OCI-M2 (cell line): Measurements from ENCODE around the gene PDCD1.
"Not testable (repeated sequence)": the region's sequence is repeated elsewhere in the genome, so short reads cannot be mapped to it uniquely, and the experiment has no call there.

Source experiments
- DNase-seq: peaks from one replicate; lab custom pipeline; 2025; ENCODE audit not compliant: unreplicated experiment; lab: John Stamatoyannopoulos, UW

Gene PDCD1

DNA sequence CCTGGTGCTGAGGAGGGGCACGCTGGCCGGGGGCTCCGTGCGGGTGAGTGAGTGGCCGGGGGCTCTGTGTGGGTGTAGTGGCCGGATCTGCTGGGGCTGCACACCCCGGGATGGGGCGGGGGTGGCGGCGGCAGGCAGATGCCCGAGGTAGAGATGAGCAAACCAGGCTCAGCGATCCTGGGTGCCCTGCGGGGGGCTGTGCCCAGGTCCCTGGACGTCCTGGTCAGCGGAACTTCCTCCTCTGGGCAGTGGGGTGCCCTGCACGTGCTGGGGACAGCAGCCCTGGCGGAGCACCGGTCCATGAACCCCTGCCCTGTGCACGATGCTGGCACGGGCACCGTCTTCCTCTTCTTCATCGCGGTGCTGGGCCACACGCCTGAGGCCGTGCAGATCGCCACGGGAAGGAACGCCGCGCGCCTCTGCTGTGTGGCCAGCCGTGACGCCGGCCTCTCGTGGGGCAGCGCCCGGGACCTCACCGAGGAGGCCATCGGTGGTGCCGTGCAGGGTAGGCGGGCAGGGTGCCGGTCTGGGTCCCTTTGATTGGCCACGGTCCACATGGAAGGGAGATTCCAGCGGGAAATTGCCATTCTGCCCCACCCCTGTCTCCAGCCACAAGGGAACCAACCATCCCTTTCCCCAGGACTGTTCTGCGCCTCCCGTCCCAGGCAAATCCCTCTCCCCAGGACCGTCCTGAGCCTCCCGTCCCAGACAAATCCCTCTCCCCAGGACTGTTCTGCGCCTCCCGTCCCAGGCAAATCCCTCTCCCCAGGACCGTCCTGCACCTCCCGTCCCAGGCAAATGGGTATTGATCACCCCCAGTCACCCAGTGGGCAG, 43.8 kb downstream of the PDCD1 start:
- DNase-seq, result no peak

GRCh38 chr2:241814393-241814642, 44.4 kb downstream of the PDCD1 start:
- DNase-seq, result no peak

DNA sequence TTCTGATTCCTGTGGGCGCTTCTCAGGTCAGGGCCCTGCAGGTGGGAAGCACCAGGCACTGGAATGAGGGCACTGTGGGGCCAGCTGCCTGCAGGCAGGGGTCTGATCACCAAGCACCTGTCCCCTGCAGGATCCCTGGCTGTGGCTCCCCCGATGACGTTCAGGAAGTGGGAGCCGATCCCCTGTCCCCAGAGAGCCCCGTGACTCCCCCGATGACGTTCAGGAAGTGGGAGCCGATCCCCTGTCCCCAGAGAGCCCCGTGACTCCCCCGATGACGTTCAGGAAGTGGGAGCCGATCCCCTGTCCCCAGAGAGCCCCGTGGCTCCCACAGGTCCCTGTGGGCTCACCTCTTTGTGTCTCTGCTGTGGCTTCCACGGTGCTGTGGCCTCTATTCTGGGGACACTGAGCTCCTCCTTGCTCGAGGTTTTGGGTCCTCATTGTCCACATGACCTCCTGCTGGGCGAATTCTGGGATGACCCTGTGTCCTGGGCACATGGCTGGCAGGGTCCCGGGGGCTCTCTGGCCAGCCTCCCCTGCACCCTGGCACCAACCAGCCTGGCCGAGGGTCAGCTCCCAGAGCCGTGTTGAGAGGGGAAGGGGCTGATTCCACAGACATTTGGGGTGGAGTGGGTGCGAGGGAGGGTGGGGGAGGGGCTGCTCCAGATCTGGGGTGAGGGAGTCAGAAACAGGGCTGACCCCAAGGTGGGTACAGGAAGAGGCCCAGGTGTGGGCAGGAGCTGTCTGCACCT, 44.9 kb downstream of the PDCD1 start:
- DNase-seq, result no peak

GRCh38 chr2:241812730-241813643, 45.7 kb downstream of the PDCD1 start:
- no peak for DNase-seq

DNA sequence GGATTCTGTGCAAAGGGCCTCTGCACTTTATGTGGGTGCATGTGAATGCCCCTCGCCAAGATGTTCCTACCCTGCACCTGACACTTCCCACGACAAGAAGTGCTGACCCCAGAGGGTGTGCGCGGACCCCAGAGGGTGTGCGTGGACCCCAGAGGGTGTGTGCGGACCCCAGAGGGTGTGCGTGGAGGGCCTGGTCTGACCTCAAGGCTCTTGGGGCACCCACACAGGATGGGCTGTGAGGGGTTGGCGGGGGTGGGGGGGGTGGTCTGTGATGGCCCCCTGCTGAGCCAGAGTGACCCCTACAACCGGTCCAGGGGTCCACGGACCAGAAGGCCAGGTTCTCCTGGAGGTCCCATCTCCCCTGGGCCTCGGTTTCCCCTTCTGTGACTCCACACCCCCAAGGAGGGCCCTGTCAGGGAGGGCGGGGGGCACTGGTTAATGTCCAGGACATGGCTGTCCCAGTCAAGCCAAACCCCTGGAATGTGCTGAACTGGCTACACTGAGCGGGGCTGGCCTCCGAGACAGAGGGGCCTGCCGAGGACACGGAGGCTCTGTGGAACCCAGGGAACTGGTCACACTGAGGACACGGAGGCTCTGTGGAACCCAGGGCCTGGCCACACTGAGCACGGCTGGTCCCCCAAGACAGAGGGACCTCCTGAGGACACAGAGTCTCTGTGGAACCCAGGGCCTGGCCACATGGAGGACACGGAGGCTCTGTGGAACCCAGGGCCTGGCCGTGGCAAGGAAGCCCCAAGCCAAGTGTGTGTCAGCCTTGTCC, 46.6 kb downstream of the PDCD1 start:
- no peak for DNase-seq

DNA sequence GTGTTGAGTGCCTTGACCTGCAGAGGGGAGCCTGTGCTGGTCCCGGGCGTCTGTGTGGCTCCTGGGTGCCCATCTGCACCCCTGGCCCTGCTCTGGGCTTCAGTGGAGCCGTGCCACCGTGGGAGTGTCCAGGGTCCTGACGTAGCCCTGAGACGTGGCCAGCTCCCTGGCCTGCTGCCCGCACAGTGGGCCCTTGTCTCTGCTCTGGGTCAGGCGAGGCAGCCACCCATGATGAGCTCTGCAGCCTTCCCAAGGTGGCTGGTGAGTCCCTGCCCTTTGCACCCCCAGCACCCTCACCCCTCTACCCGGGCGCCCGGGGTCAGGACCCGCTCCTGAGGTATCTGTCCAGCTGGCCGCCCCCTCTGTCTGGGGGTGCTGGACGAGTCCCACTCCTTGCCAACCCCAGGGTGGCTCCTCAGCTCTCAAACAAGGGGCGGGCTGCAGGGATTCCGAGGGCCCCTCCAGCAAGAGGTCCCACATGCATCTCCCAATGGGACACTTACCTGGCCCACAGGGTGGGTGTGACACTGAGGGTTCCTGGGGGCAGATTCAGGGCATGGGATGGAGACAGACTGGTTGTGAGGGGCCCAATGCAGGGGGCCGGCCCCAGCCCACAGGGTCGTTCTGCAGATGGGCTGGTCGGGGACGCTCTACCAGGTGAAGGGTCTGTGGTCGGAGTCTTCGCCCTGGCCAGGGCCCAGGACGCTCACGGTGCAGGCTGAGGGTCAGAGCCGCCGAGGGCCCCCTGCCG, 47.3 kb downstream of the PDCD1 start:
- no peak for DNase-seq

DNA sequence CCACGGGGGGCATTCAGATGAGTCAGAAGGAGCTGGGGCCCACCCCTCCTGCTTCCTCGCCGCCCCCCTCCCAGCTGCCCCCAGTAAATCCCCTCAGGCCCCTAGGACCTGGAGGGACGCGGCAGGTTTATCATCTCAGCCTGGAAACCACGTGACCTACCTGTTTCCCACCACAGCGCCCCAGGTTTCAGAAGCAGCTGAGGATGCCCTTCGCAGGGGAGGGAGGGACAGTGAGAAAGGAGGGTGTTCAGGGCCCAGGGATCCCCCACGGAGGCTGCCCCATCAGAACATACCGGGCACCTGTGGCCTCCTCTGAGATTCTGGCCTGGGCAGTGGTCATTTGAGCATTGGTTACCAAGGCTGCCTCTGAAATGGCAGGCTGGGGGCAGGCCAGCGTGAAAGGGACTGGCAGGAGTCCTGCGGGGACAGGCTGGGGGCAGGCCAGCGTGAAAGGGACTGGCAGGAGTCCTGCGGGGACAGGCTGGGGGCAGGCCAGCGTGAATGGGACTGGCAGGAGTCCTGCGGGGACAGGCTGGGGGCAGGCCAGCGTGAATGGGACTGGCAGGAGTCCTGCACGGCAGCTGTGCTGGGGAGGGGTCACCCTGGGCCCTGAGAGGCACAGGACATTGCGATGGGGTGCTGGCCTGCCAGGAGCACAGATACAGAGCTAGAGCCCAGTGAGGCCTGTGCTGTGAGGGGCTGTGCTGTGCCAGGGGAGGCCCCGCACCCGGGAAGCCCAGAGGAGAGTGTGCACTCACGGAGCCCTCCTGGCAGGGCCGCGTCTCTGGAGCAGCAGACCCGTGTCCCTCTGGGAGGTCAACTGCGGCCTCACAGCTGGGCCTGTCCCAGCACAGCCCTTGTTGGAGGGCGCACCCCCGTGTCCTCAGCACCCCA, 48.1 kb downstream of the PDCD1 start:
- no peak for DNase-seq

DNA sequence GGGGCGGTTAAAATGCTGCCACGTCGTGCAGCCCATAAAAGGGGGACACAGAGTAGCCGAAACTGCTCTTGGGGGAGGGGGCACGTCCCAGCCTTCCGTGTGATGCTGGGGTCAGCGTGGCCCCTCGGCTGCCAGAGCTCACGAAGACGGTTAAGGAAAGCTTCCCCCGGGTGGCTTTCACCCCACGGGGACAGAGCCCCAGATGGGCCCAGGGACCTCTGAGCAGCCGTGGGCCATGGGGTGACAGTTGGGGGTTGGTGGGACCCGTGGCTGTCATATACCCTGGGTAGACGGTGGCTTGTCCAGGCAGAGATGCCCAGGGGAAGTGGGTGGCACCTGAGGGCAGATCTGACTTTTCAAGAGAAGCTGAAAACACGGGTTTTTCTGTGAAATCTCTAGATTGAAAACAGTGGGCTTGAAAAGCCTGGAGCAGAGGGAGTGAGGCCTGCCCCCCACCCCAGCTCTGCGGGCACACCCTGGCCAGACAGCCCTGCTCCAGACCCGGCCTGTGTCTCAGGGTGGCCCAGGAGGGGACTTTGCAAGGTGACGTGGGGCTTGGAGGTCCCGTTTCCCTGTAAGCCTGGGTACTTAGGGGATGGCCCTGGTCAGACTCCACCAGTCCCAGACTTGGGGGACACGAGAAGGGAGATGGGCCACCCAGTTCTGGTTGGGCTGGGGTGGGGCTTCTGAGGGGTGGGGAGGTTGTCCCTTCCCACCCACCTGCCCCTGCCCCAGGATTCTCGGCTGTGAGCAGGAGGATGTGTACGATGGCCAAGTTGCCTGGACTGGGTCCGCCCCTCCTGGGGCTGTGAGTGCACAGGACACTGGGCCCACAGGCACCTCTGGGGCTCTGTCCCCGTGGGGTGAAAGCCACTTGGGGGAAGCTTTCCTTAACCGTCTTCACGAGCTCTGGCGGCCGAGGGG, 49.0 kb downstream of the PDCD1 start:
- no peak for DNase-seq

DNA sequence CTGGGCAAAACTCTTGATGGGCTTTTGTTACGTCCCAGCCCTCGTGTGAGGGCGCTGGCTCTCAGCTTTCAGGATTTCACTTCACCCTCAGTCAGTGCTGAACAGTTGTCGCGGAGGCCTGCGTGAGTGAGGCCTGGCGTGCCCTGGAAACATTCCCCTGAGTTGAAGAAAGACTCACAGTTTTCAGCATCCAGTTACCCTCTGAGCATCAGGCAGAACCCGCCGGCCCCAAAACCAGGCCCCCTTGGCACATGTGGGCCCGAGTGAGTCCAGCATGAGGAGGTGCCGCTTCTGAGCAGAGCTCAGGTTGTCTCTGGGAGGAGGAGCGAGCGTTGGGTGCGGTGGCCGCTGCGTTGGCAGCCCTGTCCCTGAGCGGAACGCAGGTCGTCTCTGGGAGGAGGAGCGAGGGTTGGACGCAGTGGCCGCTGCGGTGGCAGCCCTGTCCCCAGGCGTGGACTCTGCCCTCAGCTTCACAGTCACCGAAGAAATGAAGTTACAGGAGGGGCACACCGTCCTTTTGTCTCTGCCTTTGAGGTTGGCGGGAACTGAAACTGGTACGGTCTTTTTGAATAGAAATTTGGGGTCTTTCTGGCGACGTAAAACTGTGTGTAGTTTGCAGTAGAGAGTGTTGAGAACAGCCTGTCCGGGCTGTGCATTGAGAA, 49.8 kb downstream of the PDCD1 start, which contains the start of gene NEU4:
Gene NEU4, plus strand, starts transcription at position 473 of the 662 bp plus-strand sequence. CDS start 5,292 bp downstream, outside the sequence.
- DNase-seq, result no peak

DNA sequence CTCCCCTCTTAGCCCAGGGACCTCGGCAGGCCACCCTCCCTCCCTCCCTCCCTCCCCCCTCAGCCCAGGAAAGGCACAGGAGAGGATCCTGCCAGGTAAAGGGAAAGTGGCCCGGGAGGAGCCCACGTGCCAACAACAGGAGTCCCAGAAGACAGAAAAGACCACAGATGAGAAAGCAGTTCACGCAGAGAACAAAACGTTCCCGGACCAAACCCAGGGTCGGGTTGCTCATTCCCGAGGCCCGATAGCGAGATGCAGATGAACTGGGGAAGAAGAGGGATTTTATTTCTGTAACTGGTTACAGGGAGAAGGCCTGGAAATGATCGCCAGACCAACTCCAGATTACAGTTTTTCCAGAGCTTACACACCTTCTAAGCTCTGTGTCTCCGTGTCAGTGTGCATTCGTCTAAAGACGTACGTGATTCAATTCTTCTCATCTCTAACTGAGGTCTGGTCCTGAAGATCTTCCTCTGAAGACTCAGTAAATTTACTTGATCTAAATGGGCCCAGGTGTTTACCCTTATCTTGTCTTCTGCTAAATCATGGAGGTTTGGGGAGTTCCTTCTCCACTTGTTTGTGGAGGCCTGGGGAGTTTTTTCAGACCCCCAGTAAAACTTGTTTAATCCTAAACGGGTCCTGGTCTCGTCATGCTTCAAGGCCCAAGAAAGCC, 50.5 kb downstream of the PDCD1 start:
- no peak for DNase-seq

- not testable (repeated sequence) for DNase-seq
Observed at GRCh38 chr2:241806217-241806616, 52.5 kb downstream of the PDCD1 start.

DNA sequence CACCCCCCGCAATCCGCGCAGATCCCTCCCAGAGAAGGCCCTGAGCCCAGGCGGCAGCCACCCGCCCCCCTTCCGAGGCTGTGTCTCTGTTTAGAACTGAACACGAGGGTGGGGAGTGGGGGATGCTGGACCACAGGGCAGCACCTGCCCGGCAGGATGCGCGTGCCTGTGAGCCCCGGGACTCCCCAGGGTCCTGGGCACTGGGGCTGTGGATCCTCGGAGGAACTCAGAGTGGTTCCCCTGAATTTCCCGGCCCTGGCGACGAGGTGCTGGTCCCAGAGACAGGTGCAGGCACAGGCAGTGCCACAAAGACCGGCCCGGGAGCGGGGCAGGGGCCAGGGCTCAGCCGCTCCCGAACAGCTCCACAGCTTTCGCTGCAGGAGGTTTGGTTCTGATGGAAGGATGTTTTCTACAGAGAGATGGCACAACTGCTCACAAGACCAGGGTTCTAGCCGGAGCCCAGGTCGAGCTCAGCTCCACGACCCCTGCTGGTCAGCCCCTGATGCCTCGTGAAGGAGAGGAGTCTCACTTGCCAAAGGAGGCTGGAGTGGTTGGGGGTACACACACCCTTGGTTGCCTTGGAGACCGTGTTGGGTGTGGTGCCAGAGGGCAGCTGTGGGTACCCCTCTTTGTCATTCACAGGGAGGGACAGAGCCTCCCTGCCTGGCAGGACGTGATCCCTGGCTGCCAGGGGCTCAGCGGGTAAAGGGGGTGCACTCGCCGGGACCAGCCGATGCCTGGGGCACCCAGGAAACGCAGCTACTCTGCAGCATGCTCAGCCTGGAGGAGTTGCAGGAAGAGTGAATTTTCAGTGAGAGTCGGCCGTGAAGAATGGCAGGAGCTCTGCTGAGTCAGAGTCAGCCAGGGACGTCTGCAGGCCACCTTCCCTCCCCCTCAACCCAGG, 54.1 kb downstream of the PDCD1 start:
- DNase-seq, result no peak

DNA sequence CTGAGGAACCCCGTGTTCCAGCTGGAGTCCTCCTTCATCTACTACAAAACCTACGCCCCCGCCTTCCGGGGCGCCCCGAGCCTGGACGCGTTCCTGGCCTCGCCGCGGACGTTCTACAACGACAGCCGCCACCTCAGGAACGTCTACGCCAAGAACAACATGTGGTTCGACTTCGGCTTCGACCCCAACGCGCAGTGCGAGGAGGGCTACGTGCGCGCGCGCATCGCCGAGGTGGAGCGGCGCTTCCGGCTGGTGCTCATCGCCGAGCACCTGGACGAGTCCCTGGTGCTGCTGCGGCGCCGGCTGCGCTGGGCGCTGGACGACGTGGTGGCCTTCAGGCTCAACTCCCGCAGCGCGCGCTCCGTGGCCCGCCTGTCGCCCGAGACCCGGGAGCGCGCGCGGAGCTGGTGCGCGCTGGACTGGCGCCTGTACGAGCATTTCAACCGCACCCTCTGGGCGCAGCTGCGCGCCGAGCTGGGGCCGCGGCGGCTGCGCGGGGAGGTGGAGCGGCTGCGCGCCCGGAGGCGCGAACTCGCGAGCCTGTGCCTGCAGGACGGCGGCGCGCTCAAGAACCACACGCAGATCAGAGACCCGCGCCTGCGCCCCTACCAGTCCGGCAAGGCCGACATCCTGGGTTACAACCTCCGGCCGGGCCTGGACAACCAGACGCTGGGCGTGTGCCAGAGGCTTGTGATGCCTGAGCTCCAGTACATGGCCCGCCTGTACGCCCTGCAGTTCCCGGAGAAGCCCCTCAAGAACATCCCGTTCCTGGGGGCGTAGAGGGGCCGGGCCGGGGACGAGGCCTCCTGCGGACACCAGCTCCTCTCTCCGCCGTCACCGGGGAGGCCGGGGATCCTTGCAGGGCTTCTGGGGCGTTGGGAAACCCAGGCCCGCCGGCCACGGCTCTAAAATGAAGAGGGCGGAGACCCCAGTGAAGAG, 55.0 kb downstream of the PDCD1 start:
- no peak for DNase-seq

GRCh38 chr2:241802421-241803318, 56.0 kb downstream of the PDCD1 start:
- DNase-seq, result no peak
